ENCODE results near the gene YPEL1.
"Not testable (repeated sequence)": the region's sequence is repeated elsewhere in the genome, so short reads cannot be mapped to it uniquely, and the experiment has no call there.

Gene YPEL1

DNA sequence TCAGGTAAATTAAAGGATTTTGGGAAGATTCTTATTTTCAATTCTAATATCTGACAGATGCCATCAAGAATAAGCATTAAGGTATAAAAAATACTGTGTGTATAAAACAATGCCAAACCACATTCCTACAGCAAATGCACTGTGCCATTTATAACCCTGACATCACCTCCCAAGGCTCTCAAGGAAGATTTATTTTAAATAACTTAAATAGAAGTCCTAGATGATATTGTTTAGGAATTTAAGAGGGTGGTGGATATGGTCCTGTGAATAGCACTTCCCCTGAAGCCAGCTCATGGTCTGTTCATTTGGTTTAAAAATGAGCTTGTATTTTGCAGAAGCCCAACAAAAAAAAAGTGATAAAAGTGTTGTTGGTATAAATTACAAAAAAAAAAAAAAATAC, 37.7 kb downstream of the YPEL1 start:
- no peak for DNase-seq

DNA sequence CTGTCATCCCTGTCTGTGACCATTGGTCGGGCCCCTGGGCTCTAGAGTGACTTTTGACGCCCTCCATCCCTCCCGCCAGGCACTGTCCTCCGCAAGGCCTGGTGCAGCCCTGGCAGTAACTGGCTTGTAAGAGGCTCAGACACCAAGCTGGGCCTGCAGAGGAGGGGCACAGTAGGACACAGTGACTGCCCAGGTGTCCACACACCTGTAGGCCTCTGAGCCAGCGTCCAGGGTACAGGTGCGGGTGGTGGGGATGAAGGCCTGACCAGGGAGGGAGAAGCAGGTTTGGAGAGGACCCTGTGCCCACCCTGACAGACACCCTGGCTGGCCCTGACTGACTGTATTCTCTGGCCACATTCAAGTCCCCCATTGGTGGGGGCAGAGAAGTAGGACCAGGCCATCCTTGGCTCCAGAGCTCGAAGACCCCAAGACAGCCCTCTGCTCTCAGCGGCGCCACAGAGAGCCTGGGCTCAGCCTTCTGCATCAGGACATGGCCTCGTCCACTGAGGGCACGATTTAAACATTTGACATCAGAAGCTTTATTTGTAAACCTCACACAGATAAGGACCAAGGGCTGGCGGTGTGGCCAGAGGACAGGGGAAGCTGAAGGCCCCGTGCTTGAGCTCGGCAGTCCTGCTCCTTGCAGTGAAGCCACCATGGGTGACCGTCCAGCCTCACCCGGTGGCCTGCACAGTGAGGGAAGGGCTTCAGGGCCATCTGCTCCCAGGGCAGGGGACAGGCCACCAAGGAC, 38.4 kb downstream of the YPEL1 start:
- no peak for DNase-seq

DNA sequence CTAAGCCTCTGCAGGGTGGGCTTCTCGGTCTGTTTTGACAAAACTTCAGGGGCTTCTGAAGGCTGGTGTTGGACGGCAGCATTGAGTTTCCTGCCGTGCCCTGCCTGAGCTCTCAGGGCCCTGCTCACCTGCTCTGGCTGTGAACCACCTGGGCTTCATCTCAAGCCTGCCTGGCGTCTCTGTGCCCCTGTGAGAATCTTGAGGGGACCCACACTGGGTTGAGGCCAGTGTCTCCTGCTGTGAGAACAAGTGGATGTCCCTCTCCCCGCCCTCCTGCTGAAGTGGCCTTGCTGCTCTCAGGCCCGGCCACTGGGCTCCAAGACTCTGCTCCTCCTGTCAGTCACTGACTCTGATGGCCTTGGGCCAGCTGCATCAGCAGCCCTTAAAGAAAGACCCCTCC, 39.5 kb downstream of the YPEL1 start:
- no peak for DNase-seq

DNA sequence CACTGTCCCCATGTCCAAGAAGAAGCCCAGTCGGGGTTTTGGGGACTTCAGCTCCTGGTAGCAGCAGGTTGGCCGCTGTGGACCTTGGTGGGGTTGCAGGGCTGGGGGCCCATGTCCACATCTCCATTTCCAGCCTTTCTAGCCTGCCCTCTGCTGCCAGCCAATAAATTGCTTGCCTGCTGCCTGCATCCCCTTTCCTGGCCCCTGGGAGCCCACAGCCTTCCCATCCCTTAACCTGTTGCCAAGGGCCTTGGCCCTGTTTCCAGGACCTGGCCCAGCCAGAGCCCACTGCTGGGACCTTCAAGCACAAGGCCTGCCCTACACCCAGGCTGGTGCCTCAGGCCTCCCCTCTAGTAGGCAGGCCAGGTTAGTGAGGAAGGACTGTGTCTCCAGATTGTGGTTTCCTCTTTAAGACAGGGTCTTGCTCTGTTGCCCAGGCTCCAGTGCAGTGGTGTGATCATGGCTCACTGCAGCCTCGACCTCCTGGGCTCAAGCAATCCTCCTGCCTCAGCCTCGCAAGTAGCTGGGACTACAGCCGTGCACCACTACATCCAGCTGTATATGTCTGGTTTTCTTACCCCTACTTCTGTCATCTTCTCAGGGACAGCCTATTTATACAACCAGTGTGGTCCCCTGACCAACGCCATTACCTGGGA, 40.0 kb downstream of the YPEL1 start:
- DNase-seq = no peak

DNA sequence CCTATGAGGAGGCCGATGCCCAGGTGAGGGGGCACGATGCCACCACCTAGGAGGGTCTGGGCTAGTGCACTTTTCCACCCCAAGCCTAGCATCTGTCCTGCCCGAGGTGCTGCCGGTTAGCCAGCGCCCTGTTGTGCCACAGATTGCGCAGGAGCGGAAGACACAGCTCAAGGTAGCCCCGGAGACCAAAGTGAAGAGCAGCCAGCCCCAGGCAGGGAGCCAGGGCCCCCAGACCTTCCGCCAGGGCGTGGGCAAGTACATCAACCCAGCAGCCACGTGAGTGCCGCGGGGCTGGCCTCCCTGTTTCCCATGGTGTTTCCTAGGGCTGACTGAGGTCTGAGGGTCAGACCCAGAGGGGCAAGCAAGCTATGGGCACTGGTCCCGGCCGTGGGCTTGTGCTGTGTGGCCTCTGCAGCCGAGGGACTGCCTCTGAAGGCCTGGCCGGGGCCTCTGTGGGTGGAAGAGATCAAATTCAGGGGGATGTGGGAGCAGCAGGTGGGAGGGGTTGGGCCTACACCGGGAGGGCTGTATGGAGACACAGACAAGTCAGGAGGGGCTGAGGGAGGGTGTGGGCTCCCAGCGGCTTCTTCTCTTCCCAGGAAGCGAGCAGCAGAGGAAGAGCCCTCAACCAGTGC, 40.7 kb downstream of the YPEL1 start:
- no peak for DNase-seq

DNA sequence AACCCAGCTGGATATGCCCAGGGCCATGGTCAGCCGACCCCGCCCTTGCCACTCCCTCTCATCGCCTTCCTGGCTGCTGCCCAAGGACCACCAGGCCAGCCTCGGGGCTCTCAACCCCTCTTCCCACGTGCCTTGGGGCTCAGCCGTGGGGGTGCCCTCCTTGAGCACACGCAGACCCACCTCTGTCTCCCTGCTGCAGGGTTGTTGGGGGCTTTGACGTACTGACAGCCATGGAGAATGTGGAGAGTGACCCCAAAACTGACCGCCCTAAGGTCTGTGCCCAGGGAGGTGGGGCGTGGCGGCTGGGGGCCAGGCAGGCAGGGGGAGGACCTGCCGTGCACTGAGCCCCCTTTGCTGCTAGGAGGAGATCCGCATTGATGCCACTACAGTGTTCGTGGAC, 41.2 kb downstream of the YPEL1 start:
- no peak for DNase-seq

DNA sequence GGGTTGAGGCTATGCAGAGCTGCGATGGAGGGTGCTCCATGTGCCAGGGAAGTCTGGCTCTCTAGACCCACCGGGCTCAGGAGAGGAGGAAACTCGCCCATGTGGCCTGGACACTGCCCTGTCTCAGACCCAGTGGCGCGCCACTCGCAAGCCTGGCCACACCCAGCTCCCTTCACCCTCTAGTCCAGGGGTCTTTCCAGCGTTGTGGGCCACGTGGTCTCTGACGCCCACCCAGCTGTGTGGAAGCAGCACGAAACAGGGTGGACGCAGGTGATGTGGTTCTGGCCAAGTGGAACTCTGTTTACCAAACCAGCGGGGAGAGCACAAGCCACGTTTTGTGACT, 41.6 kb downstream of the YPEL1 start:
- no peak for DNase-seq

DNA sequence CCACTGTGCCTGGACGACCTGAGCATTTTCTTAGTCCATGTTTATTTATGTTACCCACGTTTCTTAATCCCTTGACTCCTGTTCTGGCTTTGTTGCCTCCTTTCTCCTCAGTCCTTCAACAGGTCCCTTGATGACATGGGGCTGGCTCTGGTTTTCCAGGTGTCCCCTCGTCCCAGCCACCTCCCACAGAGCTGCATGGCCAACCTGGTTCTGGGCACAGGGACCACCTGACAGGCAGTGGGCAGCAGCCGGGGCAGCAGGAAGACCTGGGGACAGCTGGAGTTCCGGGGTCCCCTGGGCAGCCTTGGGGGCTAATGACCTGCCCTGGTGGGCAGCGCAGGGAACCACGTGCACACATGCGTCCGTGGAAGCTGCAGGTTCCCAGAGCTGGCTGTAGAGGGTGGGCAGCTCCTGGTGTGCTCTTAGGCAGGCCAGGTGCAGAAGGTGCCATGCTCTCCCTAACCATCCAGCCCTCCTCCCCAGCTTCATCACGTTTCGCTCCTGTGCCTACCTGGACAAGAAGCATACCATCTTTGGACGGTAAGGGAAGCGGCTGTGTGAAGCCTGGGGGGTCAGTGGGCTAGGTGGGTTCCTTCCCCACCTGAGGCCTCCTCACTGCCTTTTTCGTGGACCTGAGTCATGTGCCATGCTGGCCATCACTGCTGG, 42.1 kb downstream of the YPEL1 start:
- no peak for DNase-seq

DNA sequence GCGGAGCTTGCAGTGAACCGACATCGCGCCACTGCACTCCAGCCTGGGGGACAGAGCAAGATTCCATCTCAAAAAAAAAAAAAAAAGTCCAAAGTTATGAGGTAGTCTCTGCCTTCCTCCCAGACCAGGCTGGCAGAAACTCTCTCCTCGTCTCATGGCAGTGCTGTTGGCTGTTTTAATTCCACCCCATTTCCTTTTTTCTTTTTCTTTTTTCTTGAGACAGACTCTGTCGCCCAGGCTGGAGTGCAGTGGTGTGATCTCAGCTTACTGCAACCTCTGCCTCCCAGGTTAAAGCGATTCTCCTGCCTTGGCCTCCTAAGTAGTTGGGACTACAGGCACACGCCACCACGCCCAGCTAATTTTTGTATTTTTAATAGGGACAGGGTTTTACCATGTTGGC, 42.7 kb downstream of the YPEL1 start:
- not testable (repeated sequence) for DNase-seq

DNA sequence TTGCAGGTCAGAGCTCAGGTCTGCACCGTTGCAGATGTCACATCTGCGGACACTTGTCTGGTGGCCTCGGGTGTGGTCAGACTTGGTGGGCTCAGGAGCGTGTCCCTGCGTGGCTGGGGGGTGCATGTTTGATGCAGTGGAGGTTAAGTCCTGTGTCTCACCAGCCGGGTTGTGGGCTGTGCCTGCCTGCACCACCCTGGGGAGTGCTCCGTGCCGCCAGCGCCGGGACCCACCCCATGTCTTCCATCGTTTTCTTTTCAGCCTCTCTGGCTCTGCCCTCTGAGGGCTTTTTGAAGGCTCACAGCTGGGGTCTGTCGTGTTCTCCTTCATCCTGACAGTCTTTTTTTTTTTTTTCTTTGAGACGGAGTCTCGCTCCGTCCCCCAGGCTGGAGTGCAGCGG, 43.8 kb downstream of the YPEL1 start:
- DNase-seq = no peak

DNA sequence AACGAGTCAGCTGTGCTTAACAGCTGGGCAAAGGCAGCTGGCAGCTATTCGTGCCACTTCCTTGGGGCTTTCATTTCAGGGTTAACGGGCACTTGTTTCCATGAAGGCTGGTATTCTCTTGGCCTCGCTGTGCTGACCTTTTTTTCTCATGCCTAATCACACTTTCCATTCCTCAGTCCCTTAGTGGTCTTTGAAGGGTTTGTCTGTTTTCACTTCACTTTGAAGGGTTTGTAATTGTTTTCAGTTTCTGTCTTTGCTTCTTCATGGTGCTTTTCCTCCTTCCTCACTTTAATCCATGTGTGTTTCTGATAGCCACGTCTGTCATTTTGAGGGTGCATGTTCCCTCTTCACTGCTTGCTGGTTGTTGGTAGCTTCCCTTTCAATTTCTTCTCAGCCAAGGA, 45.2 kb downstream of the YPEL1 start:
- no peak for DNase-seq

DNA sequence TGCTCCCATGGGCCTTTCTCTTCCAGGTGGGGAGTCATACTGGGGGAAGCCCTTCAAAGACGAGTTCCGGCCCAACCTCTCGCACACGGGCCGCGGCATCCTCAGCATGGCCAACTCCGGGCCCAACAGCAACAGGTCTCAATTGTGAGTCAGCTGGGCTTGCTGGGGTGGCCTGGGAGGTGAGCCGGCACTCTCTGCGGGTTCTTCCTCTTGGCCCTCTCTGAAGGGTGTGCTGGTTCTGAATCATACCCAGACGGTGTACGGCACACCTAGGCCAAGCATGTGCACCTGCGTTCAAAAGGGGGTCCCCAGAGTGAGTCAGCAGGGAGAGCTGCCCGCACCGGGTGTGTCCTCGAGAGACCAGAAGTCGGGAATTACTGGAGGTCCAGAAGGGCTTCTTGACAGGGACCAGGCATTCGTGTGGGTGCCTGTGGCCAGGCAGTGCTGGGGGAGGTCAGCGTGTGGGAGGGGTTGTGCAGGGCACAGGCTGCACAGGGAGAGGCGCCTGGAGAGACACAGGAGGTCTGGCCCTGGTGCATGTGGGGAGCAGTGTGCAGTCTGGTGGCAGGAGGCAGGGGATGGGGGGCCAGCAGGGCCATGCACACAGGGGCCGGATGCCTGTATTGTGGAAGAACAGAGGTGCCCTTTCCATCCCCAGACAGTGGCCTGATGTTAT, 46.8 kb downstream of the YPEL1 start:
- no peak for DNase-seq

DNA sequence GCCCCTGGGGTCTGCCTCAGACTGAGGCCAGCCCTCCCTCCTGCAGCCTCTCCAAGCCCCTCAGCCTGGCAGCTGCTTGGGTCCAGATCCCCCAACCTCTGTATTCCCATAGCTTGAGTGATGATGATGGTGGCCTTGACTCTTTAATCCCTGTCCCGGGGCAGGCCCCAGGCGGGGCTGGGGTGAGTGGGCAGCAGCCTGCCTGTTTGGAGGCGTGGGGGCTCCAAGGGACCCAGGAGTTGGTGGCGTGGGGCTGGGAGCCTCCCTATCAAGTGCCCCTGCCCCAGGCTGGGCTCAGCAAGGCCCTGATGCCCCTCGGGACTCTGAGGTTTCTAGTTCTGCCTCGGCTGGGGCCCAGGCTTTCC, 47.3 kb downstream of the YPEL1 start:
- no peak for DNase-seq

DNA sequence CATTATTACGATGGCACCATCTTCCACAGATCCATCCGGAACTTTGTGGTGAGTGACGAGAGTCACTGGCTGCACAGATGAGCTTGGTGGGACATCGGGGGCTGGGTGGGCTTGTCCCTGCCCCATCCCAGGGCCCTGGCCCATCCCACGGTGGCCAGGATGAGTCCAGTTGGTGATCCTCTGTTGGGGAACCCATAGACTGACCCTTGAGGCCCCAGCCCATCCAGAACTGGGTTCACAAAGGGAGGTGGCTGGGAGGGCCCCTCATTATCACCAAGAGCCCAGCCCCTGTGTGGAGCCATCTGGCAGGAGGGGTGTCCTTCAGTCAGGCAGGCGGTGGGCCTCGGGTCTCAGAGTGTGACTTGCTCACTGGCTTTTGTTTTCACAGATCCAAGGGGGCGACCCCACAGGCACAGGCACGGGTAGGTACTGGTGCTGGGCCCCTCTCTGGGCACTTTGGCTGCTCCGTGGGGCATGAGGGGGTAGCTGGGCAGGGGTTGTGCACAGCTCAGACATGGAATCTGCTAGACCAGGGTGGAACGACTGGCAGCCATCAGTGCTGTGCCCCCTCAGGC, 47.8 kb downstream of the YPEL1 start:
- no peak for DNase-seq

DNA sequence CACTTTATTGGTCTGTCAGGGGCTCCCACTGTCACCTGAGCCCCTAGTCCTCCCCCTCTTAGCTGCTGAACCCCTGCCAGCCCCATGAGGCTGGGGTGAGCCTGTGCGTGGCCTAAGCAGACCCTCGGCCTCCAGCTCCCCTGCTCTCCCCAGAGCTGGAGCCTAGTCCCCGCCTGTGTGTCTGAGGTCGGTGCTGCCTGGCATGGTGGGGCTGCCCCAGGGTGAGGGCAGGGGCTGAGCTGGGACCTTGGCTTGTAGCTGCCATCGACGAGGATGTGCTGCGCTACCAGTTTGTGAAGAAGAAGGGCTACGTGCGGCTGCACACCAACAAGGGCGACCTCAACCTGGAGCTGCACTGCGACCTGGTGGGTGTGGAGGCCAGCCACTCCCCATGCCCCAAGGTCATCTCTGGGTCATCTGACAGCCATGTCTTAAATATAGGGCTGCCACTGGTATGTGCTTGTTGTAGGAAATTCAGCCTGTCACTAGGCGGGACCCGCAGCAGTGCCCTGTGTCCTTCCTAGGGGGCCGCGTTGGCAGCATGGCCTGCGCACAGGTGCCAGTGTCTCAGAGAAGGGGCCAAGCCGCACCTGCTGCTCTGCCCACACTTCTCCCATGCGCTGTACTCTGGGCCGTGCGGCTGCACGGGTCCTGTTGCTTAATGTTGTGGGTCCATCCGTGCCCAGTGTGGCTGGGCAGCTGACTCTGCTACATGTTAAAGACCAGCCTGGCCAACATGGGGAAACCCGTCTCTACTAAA, 48.8 kb downstream of the YPEL1 start:
- no peak for DNase-seq

DNA sequence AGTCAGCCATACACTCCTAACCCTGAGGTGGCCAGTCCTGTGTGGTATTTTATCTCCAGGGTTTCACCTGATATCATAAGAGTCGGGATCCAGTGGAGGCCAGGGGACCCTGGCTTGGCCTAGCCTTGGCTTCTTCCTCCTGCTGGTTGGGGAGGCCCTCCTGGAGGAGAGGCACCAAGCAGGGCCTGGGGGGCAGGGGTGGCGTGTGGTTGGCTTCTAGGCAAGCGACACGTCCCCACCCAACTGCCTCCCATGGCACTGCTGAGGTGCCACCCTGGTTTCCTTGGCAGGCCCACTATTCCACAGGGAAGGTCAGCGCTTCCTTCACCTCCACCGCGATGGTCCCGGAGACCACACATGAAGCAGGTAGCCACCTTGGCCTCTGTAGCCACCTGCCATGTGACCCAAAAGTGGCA, 49.4 kb downstream of the YPEL1 start:
- no peak for DNase-seq

DNA sequence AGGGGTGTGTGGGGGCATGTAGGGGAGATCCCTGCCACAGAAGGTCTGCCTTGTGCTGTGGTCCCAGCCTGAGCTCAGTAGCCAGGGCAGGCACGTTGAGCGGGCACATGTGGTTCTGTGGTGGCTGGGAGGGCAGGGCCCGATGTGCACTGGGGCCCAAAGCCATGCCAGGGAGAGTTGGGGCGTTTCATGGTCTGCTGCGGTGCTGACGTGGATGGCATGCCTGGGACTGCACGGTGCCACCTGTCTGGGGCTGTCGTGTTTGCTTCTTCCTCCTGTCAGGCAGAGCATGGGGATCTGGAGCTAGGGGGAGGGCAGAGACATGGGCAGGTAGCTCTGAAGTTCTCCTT, 50.5 kb downstream of the YPEL1 start:
- no peak for DNase-seq

DNA sequence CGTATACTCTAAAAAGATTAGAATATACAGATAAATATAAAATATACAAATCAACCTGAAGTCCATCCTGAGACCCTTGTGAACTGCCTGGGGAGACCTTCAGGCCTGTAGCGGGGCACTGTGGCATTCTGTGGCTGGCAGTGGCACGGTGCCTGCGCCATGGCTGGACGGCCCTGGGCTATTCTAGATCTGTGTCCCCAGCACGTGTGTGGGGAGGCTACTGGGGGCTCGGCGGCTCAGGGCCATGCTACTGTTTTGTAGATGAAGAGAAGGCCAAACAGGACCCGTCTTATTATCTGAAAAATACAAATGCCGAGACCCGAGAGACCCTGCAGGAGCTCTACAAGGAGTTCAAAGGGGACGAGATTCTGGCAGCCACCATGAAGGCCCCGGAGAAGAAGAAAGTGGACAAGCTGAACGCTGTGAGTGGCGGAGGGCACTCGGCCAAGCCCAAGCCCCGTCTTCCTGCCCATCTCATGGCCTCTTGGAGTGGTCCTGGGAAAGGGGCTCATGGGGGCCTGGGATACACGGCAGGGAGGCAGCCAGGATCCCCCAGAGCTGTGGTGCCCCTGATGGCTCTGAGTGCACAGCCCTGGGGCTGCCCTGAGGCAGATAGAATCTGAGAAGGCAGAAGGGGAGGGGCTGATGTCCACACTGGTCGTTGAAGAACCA, 51.0 kb downstream of the YPEL1 start:
- DNase-seq = no peak

DNA sequence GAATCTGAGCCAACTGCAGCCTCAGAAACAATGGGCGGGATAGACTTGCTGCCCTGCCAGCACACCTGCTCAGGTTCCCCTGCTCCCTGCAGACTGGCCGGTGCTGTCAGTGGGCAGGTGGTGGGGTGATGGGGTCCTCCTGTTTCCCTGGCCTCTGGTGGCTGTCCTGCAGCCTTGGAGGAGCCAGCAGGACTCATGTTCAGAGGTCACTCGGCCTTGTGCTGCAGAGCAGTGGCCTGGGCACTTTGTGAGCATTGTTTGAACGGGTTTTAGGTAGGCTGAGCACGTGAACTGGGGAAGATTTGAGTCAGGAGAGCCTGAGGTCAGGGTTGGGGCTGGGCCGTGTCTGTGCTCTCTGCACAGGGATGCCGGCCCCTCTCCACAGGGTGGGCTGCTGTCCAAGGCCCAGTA, 52.2 kb downstream of the YPEL1 start:
- no peak for DNase-seq

DNA sequence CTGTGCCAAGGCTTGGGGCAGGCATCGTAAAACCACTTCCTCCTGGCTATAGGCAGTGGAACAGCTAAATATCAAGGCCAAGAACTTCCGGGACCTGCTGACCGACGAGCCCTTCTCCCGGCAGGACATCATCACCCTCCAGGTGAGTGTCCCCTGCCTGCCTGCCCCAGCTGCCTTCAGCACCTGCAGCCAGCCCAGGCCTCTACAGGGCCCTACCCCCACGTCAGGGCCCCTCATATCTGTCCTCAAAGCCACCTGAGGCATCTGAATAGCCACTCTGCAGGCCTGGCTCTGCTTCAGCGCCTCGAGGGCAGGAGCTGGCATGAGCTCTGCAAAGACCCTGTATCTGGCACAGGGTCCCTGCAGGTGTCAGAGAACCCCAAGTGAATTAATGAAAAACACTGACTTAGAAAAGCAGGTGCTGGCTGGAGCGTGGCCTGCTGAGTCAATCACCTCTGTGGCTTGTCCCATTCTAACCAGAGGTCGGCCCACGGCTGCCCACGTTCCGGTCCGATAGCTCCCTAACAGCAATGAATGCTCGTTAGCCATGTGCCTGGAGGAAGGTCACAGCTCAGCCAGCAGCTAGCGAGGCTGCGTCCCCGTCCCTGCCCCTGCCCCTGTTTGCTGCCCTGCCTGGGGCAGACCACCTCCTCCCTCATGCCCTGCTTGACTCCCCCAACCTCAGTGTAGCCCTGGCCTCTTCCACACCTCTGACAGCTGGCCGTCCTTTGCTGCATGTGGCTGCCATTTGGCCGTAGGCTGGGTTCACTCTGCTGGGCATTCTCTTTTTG, 53.0 kb downstream of the YPEL1 start:
- no peak for DNase-seq

Data from CD4-positive, alpha-beta T cell treated with Interleukin-4 for 1 hour (primary cell).